Osteocyte (in vitro differentiated cells): ENCODE results near the gene PTPN2. TPM values are rescaled to one million over a fixed set of nuclear protein-coding genes. Genes with fewer than 3 reads are reported as not detected.

ENCODE experiments used
- DNase-seq: peaks from one replicate; pipeline ENCODE4 v3.0.0; 2021; ENCODE audit warnings: mixed read lengths; ENCODE audit not compliant: unreplicated experiment; ENCODE audit errors: extremely low spot score
- H3K27ac Mint-ChIP-seq: one replicate; pipeline ENCODE4 v1.8.0; 2021; ENCODE audit warnings: mild to moderate bottlenecking, mixed read lengths; ENCODE audit not compliant: unreplicated experiment
- H3K27me3 Mint-ChIP-seq: one replicate; pipeline ENCODE4 v1.8.0; 2021; ENCODE audit warnings: mixed read lengths; ENCODE audit not compliant: unreplicated experiment
- H3K36me3 Mint-ChIP-seq: one replicate; pipeline ENCODE4 v1.8.0; 2021; ENCODE audit warnings: mixed read lengths; ENCODE audit not compliant: unreplicated experiment
- H3K4me1 Mint-ChIP-seq: one replicate; pipeline ENCODE4 v1.8.0; 2021; ENCODE audit warnings: mixed read lengths; ENCODE audit not compliant: unreplicated experiment
- H3K4me3 Mint-ChIP-seq: one replicate; pipeline ENCODE4 v1.8.0; 2021; ENCODE audit warnings: mild to moderate bottlenecking, moderate library complexity, mixed read lengths; ENCODE audit not compliant: unreplicated experiment
- H3K9me3 Mint-ChIP-seq: one replicate; pipeline ENCODE4 v1.8.0; 2021; ENCODE audit warnings: mixed read lengths; ENCODE audit not compliant: unreplicated experiment
- CTCF ChIP-seq: fragments of 200-600 bp; sonication (generic); IDR thresholded peaks from 2 replicates; pipeline ENCODE4 v1.5.0; 2021; ENCODE audit warnings: antibody characterized with exemption, mild to moderate bottlenecking, moderate library complexity
- total RNA-seq: library from RNA; stranded (reverse); gene quantifications from 2 replicates; pipeline ENCODE4 v1.2.1, GENCODE V29; 2021

Gene PTPN2
- total RNA-seq, 1 donor from 2014 or later, result 28.6 TPM

GRCh38 chr18:12802538-12802937 is 81.5 kb downstream of the PTPN2 start:
- no peak for TF ChIP-seq CTCF
- Mint-ChIP-seq H3K4me3 (no peak overlapping the region), H3K4me1 (no peaks in the 10 kb centered on the region), H3K9me3 (peaks cover 23% of the 10 kb centered on the region), H3K27me3 (no peaks in the 10 kb centered on the region), H3K27ac (no peak overlapping the region), H3K36me3 (peaks cover 33% of the 10 kb centered on the region)
- no peak for DNase-seq

GRCh38 chr18:12796448-12796847 is 87.6 kb downstream of the PTPN2 start:
- TF ChIP-seq CTCF, result no peak
- H3K4me3 Mint-ChIP-seq, result no peak overlapping the region
- H3K27ac Mint-ChIP-seq, result no peak overlapping the region
- no peaks in the 10 kb centered on the region for H3K4me1 Mint-ChIP-seq
- no peaks in the 10 kb centered on the region for H3K27me3 Mint-ChIP-seq
- H3K36me3 Mint-ChIP-seq, result peaks cover 14% of the 10 kb centered on the region
- no peaks in the 10 kb centered on the region for H3K9me3 Mint-ChIP-seq
- DNase-seq, result no peak

GRCh38 chr18:12791610-12792009 is 92.4 kb downstream of the PTPN2 start:
- peak; percentile 65 for DNase-seq
- no peaks in the 10 kb centered on the region for H3K27me3 Mint-ChIP-seq
- no peaks in the 10 kb centered on the region for H3K4me1 Mint-ChIP-seq
- no peak overlapping the region for H3K4me3 Mint-ChIP-seq
- H3K36me3 Mint-ChIP-seq, result peaks cover 15% of the 10 kb centered on the region
- TF ChIP-seq CTCF, result no peak
- H3K9me3 Mint-ChIP-seq, result no peaks in the 10 kb centered on the region
- H3K27ac Mint-ChIP-seq, result no peak overlapping the region

- Mint-ChIP-seq H3K27me3 (no peaks in the 10 kb centered on the region), H3K36me3 (peaks cover 8% of the 10 kb centered on the region), H3K4me3 (no peak overlapping the region), H3K4me1 (no peaks in the 10 kb centered on the region), H3K27ac (no peak overlapping the region), H3K9me3 (no peaks in the 10 kb centered on the region)
- DNase-seq, result no peak
- no peak for TF ChIP-seq CTCF
These were observed 97.4 kb downstream of the PTPN2 start for GRCh38 chr18:12786669-12787068.

GRCh38 chr18:12783524-12783923 is 100.5 kb downstream of the PTPN2 start:
- Mint-ChIP-seq H3K4me3 (no peak overlapping the region), H3K27ac (no peak overlapping the region), H3K9me3 (no peaks in the 10 kb centered on the region), H3K27me3 (no peaks in the 10 kb centered on the region), H3K4me1 (no peaks in the 10 kb centered on the region), H3K36me3 (peaks cover 4% of the 10 kb centered on the region)
- no peak for TF ChIP-seq CTCF
- peak; percentile 36 for DNase-seq
